NCI-H2196 (cell line): ENCODE measurements around the gene ST3GAL2.
A peak's percentile ranks its signal among the peaks of the same experiment; 100 is the strongest.
"Not testable (repeated sequence)": the region's sequence is repeated elsewhere in the genome, so short reads cannot be mapped to it uniquely, and the experiment has no call there.

Source experiments
- DNase-seq: peaks from one replicate; lab custom pipeline; 2025; ENCODE audit not compliant: unreplicated experiment; lab: John Stamatoyannopoulos, UW

The ST3GAL2 gene

DNA sequence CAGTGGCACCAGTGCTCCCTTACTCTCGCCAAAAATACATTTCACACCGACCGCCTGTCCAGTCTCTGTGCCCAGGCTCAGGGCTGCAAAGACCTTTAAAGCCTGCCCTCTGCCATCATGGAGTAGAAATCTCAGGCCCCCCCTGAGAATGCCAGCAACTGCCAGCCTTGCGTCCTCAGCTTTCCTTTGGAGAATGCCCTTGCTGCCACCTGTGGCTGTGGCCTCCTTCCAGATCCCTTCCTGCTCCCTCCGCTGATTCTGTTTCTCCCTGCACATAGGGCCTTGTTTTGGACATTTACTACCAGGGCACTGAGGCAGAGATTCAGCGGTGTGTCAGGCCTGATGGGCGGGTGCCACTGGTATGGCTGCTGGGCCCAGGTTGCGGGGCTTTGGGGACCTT, 28.7 kb upstream of the ST3GAL2 start:
- DNase-seq: no peak

DNA sequence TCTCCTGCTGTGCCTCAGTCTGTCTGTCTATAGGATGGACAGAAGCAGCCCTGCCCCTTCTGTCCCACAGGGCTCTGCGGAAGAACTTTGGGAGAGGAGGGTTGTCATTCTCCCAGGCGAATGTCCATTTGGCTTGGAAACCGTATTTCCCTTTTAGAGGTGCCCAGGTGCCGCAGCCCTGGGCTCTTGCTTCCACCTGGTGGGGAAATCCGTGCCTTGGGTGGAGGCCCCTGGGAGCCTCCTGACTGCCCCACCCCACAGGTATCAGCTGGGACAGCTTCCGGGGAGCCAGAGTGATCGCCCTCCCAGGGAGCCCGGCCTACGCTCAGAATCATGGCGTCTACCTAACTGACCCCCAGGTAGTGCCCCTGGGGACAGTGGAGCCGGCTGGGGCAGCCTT, 28.2 kb upstream of the ST3GAL2 start:
- DNase-seq: no peak

DNA sequence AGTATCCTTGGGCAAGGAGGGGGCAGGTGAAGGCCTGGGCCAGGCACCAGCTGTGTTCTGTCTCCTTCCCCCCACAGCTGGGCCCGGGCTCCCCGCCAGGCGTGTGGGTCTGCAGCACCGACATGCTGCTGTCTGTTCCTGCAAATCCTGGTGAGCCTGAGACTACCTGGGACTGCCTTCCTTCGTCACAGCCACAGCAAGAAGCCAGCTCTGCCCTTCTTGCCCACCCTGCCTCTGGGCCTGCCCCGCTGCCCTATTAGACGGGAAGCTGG, 27.8 kb upstream of the ST3GAL2 start:
- DNase-seq: no peak

DNA sequence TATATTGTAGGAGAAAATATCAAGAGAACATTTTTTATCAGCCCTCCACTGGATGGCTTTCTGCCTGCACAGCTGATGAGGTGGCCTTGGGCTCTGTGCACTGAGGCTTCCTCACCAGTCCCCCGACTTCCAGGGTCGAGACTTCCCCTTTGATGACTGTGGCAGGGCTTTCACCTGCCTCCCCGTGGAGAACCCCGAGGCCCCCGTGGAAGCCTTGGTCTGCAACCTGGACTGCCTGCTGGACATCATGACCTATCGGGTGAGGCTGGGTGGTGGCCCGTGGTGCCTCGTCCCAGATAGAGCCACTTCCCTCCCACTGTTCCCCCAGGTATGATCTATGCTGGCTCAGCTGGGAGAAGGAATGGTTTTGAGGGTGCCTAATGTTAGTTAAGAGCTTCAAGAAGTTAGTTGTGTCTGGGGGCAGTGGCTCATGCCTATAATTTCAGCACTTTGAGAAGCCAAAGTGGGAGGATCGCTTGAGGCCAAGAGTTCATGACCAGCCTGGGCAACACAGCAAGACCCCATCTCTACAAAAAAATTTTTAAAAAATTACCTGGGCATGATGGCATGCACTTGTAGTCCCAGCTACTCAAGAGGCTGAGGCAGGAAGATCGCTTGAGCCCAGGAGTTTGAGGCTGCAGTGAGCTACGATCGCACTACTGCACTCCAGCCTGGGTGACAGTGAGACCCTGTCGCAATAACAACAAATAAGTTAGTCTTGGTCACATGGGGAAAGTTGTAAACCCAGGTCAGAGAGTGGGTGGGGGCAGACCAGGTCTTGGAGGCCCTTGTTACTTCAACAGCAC, 27.3 kb upstream of the ST3GAL2 start:
- DNase-seq: no peak

DNA sequence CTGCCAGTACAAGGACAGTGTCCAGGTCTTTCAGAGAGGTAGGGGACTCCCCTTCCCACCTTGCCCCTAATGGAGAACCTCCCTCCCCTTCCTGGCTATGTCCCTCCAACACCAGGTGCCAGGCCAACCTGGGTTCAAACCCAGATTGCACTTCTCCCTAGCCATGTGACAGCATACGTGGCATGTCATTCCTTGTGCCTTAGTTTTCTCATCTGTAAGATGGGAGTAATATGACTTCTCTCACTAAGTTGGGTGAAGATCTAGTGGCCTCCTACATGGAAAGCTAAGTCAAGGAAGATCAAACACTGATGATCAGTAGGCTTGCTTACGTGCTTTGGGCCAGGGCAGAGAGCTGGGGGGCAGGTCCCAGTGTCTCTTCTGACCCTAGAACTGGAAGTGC, 24.3 kb upstream of the ST3GAL2 start:
- no peak for DNase-seq

DNA sequence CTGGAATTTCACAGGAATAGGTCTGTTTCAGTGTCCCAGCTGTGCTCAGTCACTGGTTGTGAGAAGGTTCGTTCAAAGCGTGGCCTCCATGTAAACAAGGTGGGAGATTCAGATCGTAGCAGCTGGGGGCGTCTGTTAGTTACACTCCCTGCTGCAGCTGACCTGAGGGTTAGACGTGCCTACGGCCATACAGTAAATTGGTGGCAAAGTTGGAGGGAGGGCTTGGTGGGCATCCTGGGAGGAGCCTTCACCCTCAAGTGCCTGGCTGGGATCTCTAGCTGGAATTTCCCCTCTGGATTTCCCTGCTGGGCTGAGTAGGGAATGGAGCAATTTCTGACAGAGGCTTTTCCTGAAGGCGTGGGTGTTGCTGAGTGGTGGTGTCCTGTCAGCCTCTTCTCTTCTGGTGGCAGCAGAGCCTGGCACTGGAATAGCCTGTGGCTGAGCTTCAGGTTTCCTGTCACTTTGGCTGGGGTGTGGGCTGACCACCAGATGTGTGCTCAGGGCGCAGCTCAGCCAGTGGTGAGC, 21.9 kb upstream of the ST3GAL2 start:
- DNase-seq: no peak

DNA sequence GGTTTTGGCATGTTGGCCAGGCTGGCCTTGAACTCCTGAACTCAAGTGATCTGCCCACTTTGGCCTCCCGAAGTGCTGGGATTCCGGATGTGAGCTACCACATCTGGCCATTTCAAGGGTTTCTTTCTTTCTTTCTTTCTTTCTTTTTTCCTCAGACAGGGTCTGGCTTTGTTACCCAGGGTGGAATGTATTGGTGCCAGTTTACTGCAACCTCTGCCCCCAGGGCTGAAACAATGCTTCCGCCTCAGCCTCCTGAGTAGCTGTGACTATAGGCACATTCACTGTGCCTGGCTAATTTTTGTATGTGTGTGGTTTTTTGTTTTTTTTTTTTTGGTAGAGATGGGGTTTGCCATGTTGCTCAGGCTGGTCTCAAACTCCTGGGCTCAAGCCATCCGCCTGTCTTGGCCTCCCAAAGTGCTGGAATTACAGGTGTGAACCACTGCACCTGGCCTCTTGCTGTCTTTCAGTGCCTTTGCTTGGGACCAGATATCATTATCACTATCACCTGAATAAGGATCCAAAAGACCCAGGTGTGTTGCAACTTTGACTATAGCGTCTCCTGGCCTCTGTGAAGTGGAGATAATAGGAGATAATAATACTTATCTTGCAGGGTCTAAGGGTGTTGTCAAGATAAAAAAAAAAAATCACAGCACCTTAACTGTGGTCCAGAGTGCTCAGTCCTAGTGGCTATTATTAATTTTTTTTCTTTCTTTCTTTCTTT, 18.7 kb upstream of the ST3GAL2 start:
- DNase-seq: no peak

DNA sequence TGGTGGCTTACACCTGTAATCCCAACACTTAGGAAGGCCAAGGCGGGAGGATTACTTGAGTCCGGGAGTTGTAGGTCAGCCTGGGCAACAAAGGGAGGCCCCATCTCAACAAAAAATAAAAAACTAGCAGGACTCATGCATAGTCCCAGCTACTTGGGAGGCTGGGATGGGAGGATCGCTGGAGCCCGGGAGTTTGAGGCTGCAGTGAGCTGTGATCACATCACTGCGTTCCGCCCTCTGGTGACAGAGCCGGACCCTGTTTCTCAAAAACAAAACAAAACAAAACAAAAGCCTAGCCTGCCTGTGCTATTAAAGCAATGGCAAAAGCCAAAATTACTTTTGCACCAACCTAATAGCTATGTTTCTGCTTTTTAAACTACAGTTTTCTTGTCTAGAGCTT, 17.0 kb upstream of the ST3GAL2 start:
- no peak for DNase-seq

DNA sequence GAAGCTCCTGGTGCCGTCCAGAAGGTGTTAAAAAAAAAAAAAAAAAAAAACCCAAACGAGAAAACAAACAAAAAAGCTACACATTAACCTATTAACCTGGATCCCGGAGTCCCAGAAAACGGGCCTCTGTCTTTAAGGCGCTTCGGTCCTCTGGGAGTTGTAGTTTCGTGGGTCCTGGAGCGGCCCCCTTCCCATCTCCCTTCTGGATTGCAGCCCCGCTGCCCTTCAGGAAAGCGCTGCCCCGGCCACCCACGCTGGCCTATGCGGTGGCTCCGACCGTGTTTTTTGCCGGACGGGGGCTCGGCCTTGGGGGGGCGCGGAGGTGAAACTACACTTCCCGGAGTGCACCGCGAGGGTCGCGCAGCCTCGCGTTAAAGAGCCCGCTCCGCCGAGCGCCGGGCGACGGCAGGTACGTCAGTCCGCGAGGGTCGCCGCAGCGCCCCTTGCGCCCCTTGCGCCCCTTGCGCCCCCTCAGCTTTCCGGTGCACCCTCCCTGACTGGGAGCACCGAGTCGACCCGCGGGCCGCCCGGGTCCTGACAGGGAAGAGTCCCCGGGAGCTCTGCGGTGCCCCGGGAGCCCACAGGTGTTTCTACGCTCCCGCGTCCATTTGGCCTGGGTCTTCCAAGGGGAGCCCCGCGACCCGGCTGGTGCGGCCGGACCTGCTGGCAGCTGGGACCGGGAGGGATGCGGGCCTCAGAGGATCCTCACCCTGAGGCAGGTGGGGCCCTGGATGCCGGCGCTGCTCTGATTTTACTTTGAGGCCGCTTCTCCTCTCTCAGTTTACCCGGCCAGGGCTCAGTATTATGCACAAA, 15.5 kb upstream of the ST3GAL2 start, which contains the start of gene FCSK:
FCSK (plus strand) TSS at position 374 of the 813 bp plus-strand sequence. CDS start 8,596 bp downstream, outside the sequence.
- DNase-seq: peak; percentile 63

DNA sequence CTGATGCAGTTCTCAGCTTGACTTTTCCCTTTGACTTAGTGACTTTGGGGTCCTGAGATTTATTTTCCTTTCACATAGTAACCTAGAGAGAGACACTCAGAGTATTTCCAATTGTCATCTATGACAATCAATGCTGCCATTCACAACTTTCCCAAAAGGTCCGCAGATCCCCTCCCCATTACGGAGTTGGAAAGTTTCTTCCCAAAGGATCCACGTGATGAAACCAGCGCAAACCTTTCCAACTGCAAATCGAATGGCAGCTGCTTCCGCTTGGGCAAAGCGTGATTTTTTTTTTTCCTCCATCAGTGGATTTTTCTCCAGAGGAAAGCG, 15.0 kb upstream of the ST3GAL2 start:
- no peak for DNase-seq

DNA sequence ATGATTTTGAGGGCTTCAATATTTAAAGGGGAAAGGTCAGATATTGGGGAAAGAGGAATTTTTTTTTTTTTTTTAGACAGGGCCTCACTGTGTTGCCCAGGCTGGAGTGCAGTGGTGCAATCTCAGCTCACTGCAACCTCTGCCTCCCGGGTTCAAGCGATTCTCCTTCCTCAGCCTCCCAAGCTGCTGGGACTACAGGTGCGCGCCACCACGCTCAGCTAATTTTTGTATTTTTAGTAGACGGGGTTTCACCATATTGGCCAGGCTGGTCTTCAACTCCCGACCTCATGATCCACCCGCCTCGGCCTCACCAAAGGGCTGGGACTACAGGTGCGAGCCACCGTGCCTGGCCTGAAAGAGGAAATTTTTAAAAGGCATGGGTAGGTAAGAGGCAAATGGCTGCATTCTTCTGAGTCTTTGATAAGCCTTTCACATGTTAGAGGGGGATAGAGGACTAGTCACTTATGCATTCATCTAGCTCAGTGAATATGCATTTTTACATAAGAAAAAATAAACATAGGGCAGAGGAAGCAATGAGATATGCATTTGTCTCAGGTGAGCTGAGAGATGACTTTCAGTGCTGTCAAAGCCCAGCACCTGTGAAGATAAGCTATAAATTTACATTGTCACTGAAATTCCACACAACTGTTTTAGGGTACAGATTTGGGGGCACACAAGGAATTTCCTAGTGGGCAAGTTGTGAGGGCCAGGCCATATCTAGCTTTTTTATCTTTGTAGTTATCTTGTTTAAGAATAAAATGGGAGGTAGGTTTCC, 14.4 kb upstream of the ST3GAL2 start:
- no peak for DNase-seq

DNA sequence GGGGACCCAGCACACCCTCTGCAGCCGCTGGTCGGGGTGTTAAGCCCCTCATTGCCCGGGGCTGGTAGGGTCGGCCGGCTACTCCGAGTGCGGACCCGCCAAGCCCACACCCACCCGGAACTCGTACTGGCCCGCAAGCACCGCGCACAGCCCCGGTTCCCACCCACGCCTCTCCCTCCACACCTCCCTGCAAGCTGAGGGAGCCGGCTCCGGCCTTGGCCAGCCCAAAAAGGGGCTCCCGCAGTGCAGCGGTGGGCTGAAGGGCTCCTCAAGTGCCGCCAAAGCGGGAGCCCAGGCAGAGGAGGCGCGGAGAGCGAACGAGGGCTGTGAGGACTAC, 12.1 kb upstream of the ST3GAL2 start:
- not testable (repeated sequence) for DNase-seq

DNA sequence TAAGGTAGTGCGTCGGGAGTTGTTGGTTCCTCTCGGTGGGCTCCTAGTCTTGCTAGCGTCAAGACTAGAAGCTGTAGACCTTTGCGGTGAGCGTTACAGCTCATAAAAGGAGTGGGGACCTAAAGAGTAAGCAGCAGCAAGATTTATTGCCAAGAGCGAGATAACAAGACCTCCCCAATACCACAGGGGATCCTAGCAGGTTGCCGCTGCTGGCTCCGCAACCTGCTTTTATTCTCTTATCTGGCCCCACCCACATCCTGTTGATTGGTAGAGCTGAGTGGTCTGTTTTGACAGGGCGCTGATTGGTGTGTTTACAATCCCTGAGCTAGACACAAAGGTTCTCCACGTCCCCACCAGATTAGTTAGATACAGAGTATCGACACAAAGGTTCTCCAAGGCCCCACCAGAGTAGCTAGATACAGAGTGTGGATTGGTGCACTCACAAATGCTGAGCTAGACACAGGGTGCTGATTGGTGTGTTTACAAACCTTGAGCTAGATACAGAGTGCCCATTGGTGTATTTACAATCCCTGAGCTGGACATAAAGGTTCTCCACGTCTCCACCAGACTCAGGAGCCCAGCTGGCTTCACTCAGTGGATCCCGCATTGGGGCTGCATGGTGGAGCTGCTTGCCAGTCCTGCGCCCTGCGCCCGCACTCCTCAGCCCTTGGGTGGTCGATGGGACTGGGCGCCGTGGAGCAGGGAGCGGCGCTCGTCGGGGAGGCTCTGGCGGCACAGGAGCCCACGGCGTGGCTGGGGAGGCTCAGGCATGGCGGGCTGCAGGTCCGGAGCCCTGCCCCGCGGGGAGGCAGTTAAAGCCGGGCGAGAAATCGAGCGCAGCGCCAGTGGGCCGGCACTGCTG, 11.5 kb upstream of the ST3GAL2 start:
- DNase-seq: not testable (repeated sequence)

DNA sequence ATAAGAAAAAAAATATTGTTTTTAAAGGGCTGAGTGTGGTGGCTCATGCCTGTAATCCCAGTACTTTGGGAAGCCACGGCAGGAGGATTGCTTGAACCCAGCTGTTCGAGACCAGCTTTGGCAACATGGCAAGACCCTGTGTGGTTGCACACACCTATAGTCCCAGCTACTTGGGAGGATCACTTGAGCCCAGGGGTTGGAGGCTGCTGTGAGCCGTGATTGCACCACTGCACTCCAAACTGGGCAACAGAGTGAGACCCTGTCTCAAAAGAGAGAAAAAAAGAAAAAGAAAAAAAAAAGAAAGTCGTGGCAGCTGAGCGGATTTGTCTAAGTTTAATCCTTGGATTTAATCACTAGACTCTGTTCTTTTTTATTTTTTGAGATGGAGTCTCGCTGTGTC, 9.2 kb upstream of the ST3GAL2 start:
- no peak for DNase-seq

DNA sequence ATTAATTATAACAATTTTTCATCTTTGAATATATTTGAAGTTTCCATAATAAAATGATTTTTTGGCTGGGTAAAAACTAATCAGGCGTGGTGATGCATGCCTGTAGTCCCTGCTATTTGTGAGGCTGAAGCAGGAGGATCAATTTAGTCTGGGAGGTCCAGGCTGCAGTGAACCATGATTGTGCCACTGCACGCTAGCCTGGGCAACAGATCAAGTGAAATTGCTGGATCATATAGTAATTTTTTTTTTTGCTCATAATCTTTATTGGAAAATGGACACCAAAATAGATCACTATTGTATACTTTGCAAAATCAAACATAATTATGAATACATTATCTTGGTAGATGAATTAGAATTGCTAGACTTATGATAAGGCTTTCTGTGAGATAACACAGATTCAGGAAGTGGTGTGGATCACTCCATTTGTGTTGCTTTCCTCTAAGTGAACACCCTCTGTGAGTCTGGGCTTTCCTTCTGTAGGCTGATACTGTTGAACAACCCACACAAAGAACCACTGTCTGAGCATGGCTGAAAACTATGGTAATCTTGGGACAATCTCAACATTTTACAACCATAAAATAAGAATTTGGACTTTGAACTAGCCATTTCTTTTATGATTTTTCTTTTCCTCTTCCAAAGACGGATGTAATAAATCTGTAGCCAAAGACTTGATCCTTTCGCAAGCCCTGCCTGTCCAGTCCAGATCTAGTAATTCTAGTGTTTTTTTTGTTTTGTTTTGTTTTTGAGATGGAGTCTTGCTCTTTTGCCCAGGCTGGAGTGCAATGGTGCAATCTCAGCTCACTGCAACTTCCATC, 5.6 kb upstream of the ST3GAL2 start:
- no peak for DNase-seq

DNA sequence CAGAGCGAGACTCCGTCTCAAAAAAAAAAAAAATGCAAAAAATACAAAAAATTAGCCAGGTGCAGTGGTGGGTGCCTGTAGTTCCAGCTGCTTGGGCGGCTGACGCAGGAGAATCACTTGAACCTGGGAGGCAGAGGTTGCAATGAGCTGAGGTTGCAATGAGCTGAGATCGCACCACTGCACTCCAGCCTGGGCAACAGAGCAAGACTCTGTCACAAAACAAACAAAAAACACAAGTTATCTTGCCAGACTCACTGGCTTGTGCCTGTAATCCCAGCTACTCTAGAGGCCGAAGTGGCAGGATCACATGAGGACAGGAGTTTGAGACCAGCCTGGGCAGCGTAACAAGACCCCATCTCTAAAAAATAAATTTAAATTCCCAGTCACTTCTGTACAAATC, 3.4 kb upstream of the ST3GAL2 start:
- no peak for DNase-seq

DNA sequence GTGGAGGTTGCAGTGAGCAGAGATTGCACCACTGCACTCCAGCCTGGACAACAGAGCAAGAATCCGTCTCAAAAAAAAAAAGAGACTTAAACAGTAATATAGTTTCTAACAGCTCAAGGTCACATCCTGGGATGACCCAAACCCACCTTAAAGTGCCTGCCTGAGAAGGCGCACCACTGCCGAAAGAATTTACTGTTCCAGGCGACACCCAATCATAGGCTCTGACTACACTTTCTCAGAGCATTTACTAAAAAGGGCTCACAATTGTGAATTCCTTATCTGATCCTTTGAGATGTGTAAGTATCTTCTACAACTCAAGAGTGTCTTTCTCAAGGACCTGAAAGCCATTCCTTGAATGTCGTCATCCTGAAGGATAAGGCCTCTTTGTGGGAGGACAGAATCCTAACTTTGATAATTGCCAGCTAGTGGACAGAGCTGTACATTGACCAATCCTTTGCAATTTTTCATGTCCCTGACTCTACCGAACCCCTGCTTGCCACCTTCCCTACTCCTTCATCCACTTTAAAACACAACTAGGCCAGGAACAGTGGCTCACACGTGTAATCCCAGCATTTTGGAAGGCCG, 2.6 kb upstream of the ST3GAL2 start:
- no peak for DNase-seq

DNA sequence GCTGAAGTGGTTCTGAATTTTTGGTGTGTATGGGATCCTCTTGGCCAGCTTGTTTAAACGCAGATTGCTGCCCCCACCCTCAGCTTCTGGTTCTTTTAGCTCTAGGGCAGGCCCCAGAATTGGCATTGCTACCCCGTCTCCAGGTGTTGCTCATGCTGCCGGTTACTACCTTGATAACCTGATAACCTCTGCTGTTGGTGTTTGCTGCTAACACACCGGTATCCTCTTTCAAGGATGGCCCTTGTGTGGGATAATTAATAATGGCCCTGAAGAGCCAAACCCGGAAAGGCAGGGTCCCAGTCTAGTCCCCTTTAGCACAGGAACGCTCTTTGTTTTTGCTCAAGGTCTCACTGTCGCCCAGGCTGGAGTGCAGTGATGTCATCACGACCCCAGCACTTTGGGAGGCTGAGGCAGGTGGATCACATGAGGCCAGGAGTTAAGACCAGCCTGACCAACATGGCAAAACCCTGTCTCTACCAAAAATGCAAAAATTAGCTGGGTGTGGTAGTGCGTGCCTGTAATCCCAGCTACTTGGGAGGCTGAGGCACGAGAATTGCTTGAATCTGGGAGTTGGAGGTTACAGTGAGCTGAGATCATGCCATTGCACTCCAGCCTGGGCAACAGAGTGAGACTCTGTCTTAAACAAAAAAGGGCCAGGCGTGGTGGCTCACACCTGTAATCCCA, 1.3 kb upstream of the ST3GAL2 start:
- DNase-seq: peak; percentile 27
